Measurements from ENCODE around the gene GDPD2. TPM values are rescaled to one million over a fixed set of nuclear protein-coding genes. Genes with fewer than 3 reads are reported as not detected.

GDPD2 gene
- total RNA-seq, 1 donor = not detected

- Histone ChIP-seq H3K4me3 (ENCODE audit: low read length) (peak overlapping the region; percentile 59), H3K27me3 (ENCODE audit: insufficient read depth, low read length) (no peaks in the 10 kb centered on the region), H3K4me1 (ENCODE audit: insufficient read depth, low read length) (peaks cover 12% of the 10 kb centered on the region), H3K9me3 (ENCODE audit: low read depth, low read length) (no peaks in the 10 kb centered on the region)
Observed at GRCh38 chrX:70432936-70433847, 10.1 kb downstream of the GDPD2 start.

GRCh38 chrX:70433848-70434351 is 10.8 kb downstream of the GDPD2 start:
- Histone ChIP-seq H3K9me3 (ENCODE audit: low read depth, low read length) (no peaks in the 10 kb centered on the region), H3K4me3 (ENCODE audit: low read length) (peak overlapping the region; percentile 59)

GRCh38 chrX:70434352-70434866 is 11.3 kb downstream of the GDPD2 start:
- H3K4me1 ChIP-seq (ENCODE audit: insufficient read depth, low read length) = peaks cover 12% of the 10 kb centered on the region
- H3K9me3 ChIP-seq (ENCODE audit: low read depth, low read length) = no peaks in the 10 kb centered on the region
- H3K27me3 ChIP-seq (ENCODE audit: insufficient read depth, low read length) = no peaks in the 10 kb centered on the region
- peak overlapping the region; percentile 59 for H3K4me3 ChIP-seq (ENCODE audit: low read length)

More at GRCh38 chrX:70433848-70434351, 10.8 kb downstream of the GDPD2 start:
- peaks cover 12% of the 10 kb centered on the region for H3K4me1 ChIP-seq (ENCODE audit: insufficient read depth, low read length)
- no peaks in the 10 kb centered on the region for H3K27me3 ChIP-seq (ENCODE audit: insufficient read depth, low read length)

GRCh38 chrX:70434914-70435586 is 11.9 kb downstream of the GDPD2 start:
- peaks cover 12% of the 10 kb centered on the region for H3K4me1 ChIP-seq (ENCODE audit: insufficient read depth, low read length)
- H3K27me3 ChIP-seq (ENCODE audit: insufficient read depth, low read length) = no peaks in the 10 kb centered on the region
- H3K4me3 ChIP-seq (ENCODE audit: low read length) = peak overlapping the region; percentile 59
- no peaks in the 10 kb centered on the region for H3K9me3 ChIP-seq (ENCODE audit: low read depth, low read length)

GRCh38 chrX:70436343-70436742 is 13.2 kb downstream of the GDPD2 start:
- no peaks in the 10 kb centered on the region for H3K27me3 ChIP-seq (ENCODE audit: insufficient read depth, low read length)
- H3K9me3 ChIP-seq (ENCODE audit: low read depth, low read length) = no peaks in the 10 kb centered on the region
- no peak overlapping the region for H3K4me3 ChIP-seq (ENCODE audit: low read length)
- H3K4me1 ChIP-seq (ENCODE audit: insufficient read depth, low read length) = peaks cover 12% of the 10 kb centered on the region

- Histone ChIP-seq H3K27me3 (ENCODE audit: insufficient read depth, low read length) (peaks cover 1% of the 10 kb centered on the region), H3K4me1 (ENCODE audit: insufficient read depth, low read length) (peaks cover 12% of the 10 kb centered on the region), H3K4me3 (ENCODE audit: low read length) (no peak overlapping the region), H3K9me3 (ENCODE audit: low read depth, low read length) (no peaks in the 10 kb centered on the region)
Observed at GRCh38 chrX:70437011-70437410, 13.9 kb downstream of the GDPD2 start.

- Histone ChIP-seq H3K27me3 (ENCODE audit: insufficient read depth, low read length) (peaks cover 5% of the 10 kb centered on the region), H3K9me3 (ENCODE audit: low read depth, low read length) (no peaks in the 10 kb centered on the region), H3K4me1 (ENCODE audit: insufficient read depth, low read length) (peaks cover 12% of the 10 kb centered on the region), H3K4me3 (ENCODE audit: low read length) (no peak overlapping the region)
Observed at GRCh38 chrX:70437921-70438665, 15.0 kb downstream of the GDPD2 start.

GRCh38 chrX:70439016-70439415 is 15.9 kb downstream of the GDPD2 start:
- Histone ChIP-seq H3K4me1 (ENCODE audit: insufficient read depth, low read length) (peaks cover 7% of the 10 kb centered on the region), H3K27me3 (ENCODE audit: insufficient read depth, low read length) (peaks cover 14% of the 10 kb centered on the region), H3K9me3 (ENCODE audit: low read depth, low read length) (no peaks in the 10 kb centered on the region), H3K4me3 (ENCODE audit: low read length) (no peak overlapping the region)

GRCh38 chrX:70442224-70442623 is 19.1 kb downstream of the GDPD2 start:
- Histone ChIP-seq H3K9me3 (ENCODE audit: low read depth, low read length) (no peaks in the 10 kb centered on the region), H3K4me3 (ENCODE audit: low read length) (no peak overlapping the region), H3K4me1 (ENCODE audit: insufficient read depth, low read length) (no peaks in the 10 kb centered on the region), H3K27me3 (ENCODE audit: insufficient read depth, low read length) (peaks cover 20% of the 10 kb centered on the region)

GRCh38 chrX:70444326-70444945 is 21.3 kb downstream of the GDPD2 start, which contains the start of gene DLG3:
DLG3 (plus strand) TSS chrX:70444835; CDS start chrX:70445202, 367 bp downstream.
- no peak within 1 kb of the TSS for H3K4me3 ChIP-seq (ENCODE audit: low read length)
- no peaks in the 10 kb centered on the region for H3K4me1 ChIP-seq (ENCODE audit: insufficient read depth, low read length)
- H3K27me3 ChIP-seq (ENCODE audit: insufficient read depth, low read length) = peaks cover 20% of the 10 kb centered on the region
- H3K9me3 ChIP-seq (ENCODE audit: low read depth, low read length) = no peaks in the 10 kb centered on the region

- Histone ChIP-seq H3K27me3 (ENCODE audit: insufficient read depth, low read length) (peaks cover 20% of the 10 kb centered on the region), H3K4me3 (ENCODE audit: low read length) (no peak overlapping the region), H3K9me3 (ENCODE audit: low read depth, low read length) (no peaks in the 10 kb centered on the region), H3K4me1 (ENCODE audit: insufficient read depth, low read length) (no peaks in the 10 kb centered on the region)
Observed at GRCh38 chrX:70444946-70445656, 22.0 kb downstream of the GDPD2 start.

- peaks cover 20% of the 10 kb centered on the region for H3K27me3 ChIP-seq (ENCODE audit: insufficient read depth, low read length)
- H3K9me3 ChIP-seq (ENCODE audit: low read depth, low read length) = no peaks in the 10 kb centered on the region
- H3K4me3 ChIP-seq (ENCODE audit: low read length) = no peak overlapping the region
- H3K4me1 ChIP-seq (ENCODE audit: insufficient read depth, low read length) = no peaks in the 10 kb centered on the region
Observed at GRCh38 chrX:70445951-70446350, 22.8 kb downstream of the GDPD2 start.

- Histone ChIP-seq H3K4me1 (ENCODE audit: insufficient read depth, low read length) (no peaks in the 10 kb centered on the region), H3K9me3 (ENCODE audit: low read depth, low read length) (no peaks in the 10 kb centered on the region), H3K27me3 (ENCODE audit: insufficient read depth, low read length) (peaks cover 20% of the 10 kb centered on the region), H3K4me3 (ENCODE audit: low read length) (no peak overlapping the region)
Observed at GRCh38 chrX:70446380-70447350, 23.6 kb downstream of the GDPD2 start.

Measured in mononuclear cell (primary cell).